CD14-positive monocyte (primary cell): ENCODE results near the gene ABI1. TPM values are rescaled to one million over a fixed set of nuclear protein-coding genes. Genes with fewer than 3 reads are reported as not detected.

Experiments
- DNase-seq, 3 donors: peaks; one replicate each; pipeline ENCODE4 v3.0.0-alpha.2; 2011 to 2022
- H2AFZ ChIP-seq: 2 replicates; pipeline ENCODE4 v1.6.0; 2012; ENCODE audit warnings: mild to moderate bottlenecking, low read depth, low read length, inconsistent platforms; ENCODE audit not compliant: insufficient read depth, poor library complexity, severe bottlenecking
- H3K27ac ChIP-seq, 2 donors: 1 replicate in 1 of 2; 2 replicates in 1 of 2; pipeline ENCODE4 v1.5.1; 2012 to 2013; ENCODE audit warnings: low read length in 2 of 2, control low read depth in 1 of 2, inconsistent platforms in 1 of 2, low read depth in 1 of 2, mild to moderate bottlenecking in 1 of 2
- H3K27me3 ChIP-seq, 2 donors: one replicate each; pipeline versions ENCODE4 v1.6.0 to v1.6.1; 2011 to 2013; ENCODE audit warnings: low read length in 2 of 2; ENCODE audit not compliant: control insufficient read depth in 2 of 2, insufficient read depth in 2 of 2
- H3K36me3 ChIP-seq, 2 donors: replicated peaks in 1 of 2; 1 replicate in 1 of 2; 2 replicates in 1 of 2; pipeline versions ENCODE4 v1.5.1 to v1.6.1; 2012 to 2013; ENCODE audit warnings: low read length in 2 of 2, control low read depth in 1 of 2, inconsistent platforms in 1 of 2, mild to moderate bottlenecking in 1 of 2; ENCODE audit not compliant: insufficient read depth in 2 of 2, control insufficient read depth in 1 of 2
- H3K4me1 ChIP-seq, 2 donors: 1 replicate in 1 of 2; 2 replicates in 1 of 2; pipeline versions ENCODE4 v1.5.1 to v1.6.1; 2012 to 2013; ENCODE audit warnings: low read length in 2 of 2, control low read depth in 1 of 2, inconsistent platforms in 1 of 2, mild to moderate bottlenecking in 1 of 2, moderate library complexity in 1 of 2; ENCODE audit not compliant: insufficient read depth in 2 of 2, control insufficient read depth in 1 of 2
- H3K4me2 ChIP-seq: replicated peaks from 2 replicates; pipeline ENCODE3; 2012; ENCODE audit warnings: low read length, moderate library complexity, mild to moderate bottlenecking; ENCODE audit not compliant: poor library complexity, severe bottlenecking; ENCODE audit errors: extremely low read depth
- H3K4me3 ChIP-seq, 3 experiments: fragments of 200-600 bp in 1 of 3; sonication (generic) in 1 of 3; replicated peaks in 1 of 3; 1 replicate in 2 of 3; 2 replicates in 1 of 3; pipeline ENCODE4 v1.5.1; 2011 to 2013; ENCODE audit warnings: low read length in 3 of 3, mild to moderate bottlenecking in 3 of 3, control low read depth in 2 of 3, low read depth in 2 of 3, inconsistent platforms in 1 of 3, moderate library complexity in 1 of 3
- H3K79me2 ChIP-seq: 2 replicates; pipeline ENCODE4 v1.6.0; 2012; ENCODE audit warnings: mild to moderate bottlenecking, control low read depth, inconsistent platforms, low read length, moderate library complexity; ENCODE audit not compliant: insufficient read depth
- H3K9ac ChIP-seq: 2 replicates; pipeline ENCODE4 v1.6.0; 2017; ENCODE audit warnings: low read length, mild to moderate bottlenecking; ENCODE audit not compliant: insufficient read depth, poor library complexity, severe bottlenecking
- H3K9me3 ChIP-seq, 2 donors: replicated peaks in 1 of 2; 1 replicate in 1 of 2; 2 replicates in 1 of 2; pipeline versions ENCODE4 v1.5.1 to v1.6.1; 2012 to 2013; ENCODE audit warnings: low read length in 2 of 2, control low read depth in 1 of 2; ENCODE audit not compliant: control insufficient read depth in 1 of 2, insufficient read depth in 1 of 2
- H4K20me1 ChIP-seq: 2 replicates; pipeline ENCODE4 v1.6.0; 2012; ENCODE audit warnings: mild to moderate bottlenecking, low read length, control low read depth, moderate library complexity; ENCODE audit not compliant: insufficient read depth
- H3K27ac Mint-ChIP-seq, 7 donors: one replicate each; pipeline ENCODE4 v1.8.0; 2020; ENCODE audit warnings: mild to moderate bottlenecking in 7 of 7, mixed read lengths in 7 of 7, moderate library complexity in 6 of 7, inconsistent platforms in 2 of 7
- H3K27me3 Mint-ChIP-seq, 3 donors: one replicate each; pipeline ENCODE4 v1.8.0; 2021 to 2022; ENCODE audit warnings: low read depth in 3 of 3, mild to moderate bottlenecking in 3 of 3, mixed read lengths in 3 of 3, moderate library complexity in 3 of 3, inconsistent platforms in 1 of 3
- H3K36me3 Mint-ChIP-seq, 2 donors: one replicate each; pipeline ENCODE4 v1.8.0; 2020; ENCODE audit warnings: mixed read lengths in 2 of 2, inconsistent platforms in 1 of 2, mild to moderate bottlenecking in 1 of 2
- H3K4me1 Mint-ChIP-seq: one replicate; pipeline ENCODE4 v1.8.0; 2020; ENCODE audit warnings: mild to moderate bottlenecking, mixed read lengths
- H3K4me3 Mint-ChIP-seq, 2 donors: one replicate each; pipeline ENCODE4 v1.8.0; 2020; ENCODE audit warnings: mild to moderate bottlenecking in 2 of 2, mixed read lengths in 2 of 2, moderate library complexity in 1 of 2
- H3K9me3 Mint-ChIP-seq, 7 donors: one replicate each; pipeline ENCODE4 v1.8.0; 2020 to 2022; ENCODE audit warnings: mixed read lengths in 7 of 7, mild to moderate bottlenecking in 6 of 7, moderate library complexity in 6 of 7, inconsistent platforms in 2 of 7
- CTCF ChIP-seq: fragments of 200-600 bp; IDR thresholded peaks from one replicate; pipeline ENCODE4 v1.8.0; 2022; ENCODE audit warnings: antibody characterized with exemption, mild to moderate bottlenecking
- WGBS: methylation state at CpG from one replicate; pipeline ENCODE4 v1.1.5; 2013; ENCODE audit warnings: missing lambda C conversion rate; ENCODE audit not compliant: insufficient coverage; 5-methylcytosine and 5-hydroxymethylcytosine counted together
- intact Hi-C, 2 donors: fragments of 100-400 bp; cut with micrococcal nuclease; formaldehyde crosslinking; loops; one replicate each; pipeline versions ENCODE4 v1.15.0 to v1.15.1; 2023
- polyA plus RNA-seq, 3 donors: library from polyadenylated mRNA; depleted of rRNA in 1 of 3; unstranded in 2 of 3; stranded (reverse) in 1 of 3; fragments of 300-500 nt in 2 of 3; fragments of >200 nt in 1 of 3; fragmentation: Illumina TruSeq in 2 of 3; gene quantifications; 1 replicate in 2 of 3; 2 replicates in 1 of 3; pipeline ENCODE4 v1.2.3, GENCODE V29; 2012 to 2021

ABI1 gene
- polyA plus RNA-seq, 3 donors: 39.8 to 77.2 (median 61.5) TPM

- peaks cover 100% of the 10 kb centered on the region for H4K20me1 ChIP-seq
- no peak overlapping the region for H3K4me2 ChIP-seq
- no peaks in the 10 kb centered on the region for H3K4me1 ChIP-seq
- H3K27ac ChIP-seq: no peak overlapping the region
- peaks cover 0 to 3% (median 2%) of the 10 kb centered on the region in 3 donors for H3K27me3 Mint-ChIP-seq
- H3K36me3 ChIP-seq: peaks cover 0 to 18% of the 10 kb centered on the region in 2 donors
- H3K9me3 ChIP-seq: no peaks in the 10 kb centered on the region
- H3K9ac ChIP-seq: no peak overlapping the region
- no peak overlapping the region for H2AFZ ChIP-seq
- no peak overlapping the region for H3K4me3 ChIP-seq
- no peak for DNase-seq
- no peak for TF ChIP-seq CTCF
- no peaks in the 10 kb centered on the region for H3K27me3 ChIP-seq
- peaks cover 94% of the 10 kb centered on the region for H3K79me2 ChIP-seq
- peak overlapping the region in 1 of 7 donors; percentile 16 for H3K27ac Mint-ChIP-seq
- H3K36me3 Mint-ChIP-seq: peaks cover 3 to 19% of the 10 kb centered on the region in 2 donors
- intact Hi-C loops: no loop called here
- peaks cover 9% of the 10 kb centered on the region for H3K4me1 Mint-ChIP-seq
- no CpG with 5 or more reads among the region's 1 CpG for WGBS
- no peaks in the 10 kb centered on the region for H3K9me3 Mint-ChIP-seq
- no peak overlapping the region for H3K4me3 Mint-ChIP-seq
Measured at GRCh38 chr10:26806557-26806956, 54.2 kb downstream of the ABI1 start.

GRCh38 chr10:26805567-26806245, 55.1 kb downstream of the ABI1 start:
- Mint-ChIP-seq H3K4me1 (peaks cover 9% of the 10 kb centered on the region), H3K36me3 (peaks cover 7 to 26% of the 10 kb centered on the region in 2 donors), H3K9me3 (peaks cover 0 to 3% (median 0%) of the 10 kb centered on the region in 7 donors), H3K27me3 (peaks cover 0 to 3% (median 2%) of the 10 kb centered on the region in 3 donors), H3K4me3 (no peak overlapping the region), H3K27ac (no peak overlapping the region)
- Histone ChIP-seq H3K27ac (no peak overlapping the region), H4K20me1 (peaks cover 100% of the 10 kb centered on the region), H3K9ac (no peak overlapping the region), H3K27me3 (no peaks in the 10 kb centered on the region), H3K4me1 (no peaks in the 10 kb centered on the region), H3K79me2 (peaks cover 96% of the 10 kb centered on the region), H3K4me2 (no peak overlapping the region), H3K4me3 (no peak overlapping the region), H2AFZ (no peak overlapping the region), H3K36me3 (peaks cover 0 to 18% of the 10 kb centered on the region in 2 donors), H3K9me3 (no peaks in the 10 kb centered on the region)
- no peak for TF ChIP-seq CTCF
- intact Hi-C loops: no loop called here
- WGBS: 68% methylated on average over 2 of the region's 2 CpGs
- no peak for DNase-seq
